Measurements from ENCODE around the gene PSTPIP1.

PSTPIP1 gene

GRCh38 chr15:77071305-77072223 is 76.6 kb downstream of the PSTPIP1 start:
- Histone ChIP-seq H3K9me3 (no peaks in the 10 kb centered on the region), H3K4me1 (ENCODE audit: control insufficient read depth in 1 of 2, insufficient read depth in 1 of 2, low read depth in 1 of 2, low read length in 1 of 2) (peaks cover 8 to 17% of the 10 kb centered on the region in 2 experiments), H3K27ac (peak overlapping the region; percentile 83), H3K4me3 (ENCODE audit: low read depth in 1 of 2, low read length in 1 of 2) (peak overlapping the region; percentile 72 to 83), H3K27me3 (peaks cover 10% of the 10 kb centered on the region), H3K36me3 (no peaks in the 10 kb centered on the region)
- TF ChIP-seq, protein P1, sequence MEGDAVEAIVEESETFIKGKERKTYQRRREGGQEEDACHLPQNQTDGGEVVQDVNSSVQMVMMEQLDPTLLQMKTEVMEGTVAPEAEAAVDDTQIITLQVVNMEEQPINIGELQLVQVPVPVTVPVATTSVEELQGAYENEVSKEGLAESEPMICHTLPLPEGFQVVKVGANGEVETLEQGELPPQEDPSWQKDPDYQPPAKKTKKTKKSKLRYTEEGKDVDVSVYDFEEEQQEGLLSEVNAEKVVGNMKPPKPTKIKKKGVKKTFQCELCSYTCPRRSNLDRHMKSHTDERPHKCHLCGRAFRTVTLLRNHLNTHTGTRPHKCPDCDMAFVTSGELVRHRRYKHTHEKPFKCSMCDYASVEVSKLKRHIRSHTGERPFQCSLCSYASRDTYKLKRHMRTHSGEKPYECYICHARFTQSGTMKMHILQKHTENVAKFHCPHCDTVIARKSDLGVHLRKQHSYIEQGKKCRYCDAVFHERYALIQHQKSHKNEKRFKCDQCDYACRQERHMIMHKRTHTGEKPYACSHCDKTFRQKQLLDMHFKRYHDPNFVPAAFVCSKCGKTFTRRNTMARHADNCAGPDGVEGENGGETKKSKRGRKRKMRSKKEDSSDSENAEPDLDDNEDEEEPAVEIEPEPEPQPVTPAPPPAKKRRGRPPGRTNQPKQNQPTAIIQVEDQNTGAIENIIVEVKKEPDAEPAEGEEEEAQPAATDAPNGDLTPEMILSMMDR (IDR thresholded peaks at IDR 0.05) = peak; percentile 2

DNA sequence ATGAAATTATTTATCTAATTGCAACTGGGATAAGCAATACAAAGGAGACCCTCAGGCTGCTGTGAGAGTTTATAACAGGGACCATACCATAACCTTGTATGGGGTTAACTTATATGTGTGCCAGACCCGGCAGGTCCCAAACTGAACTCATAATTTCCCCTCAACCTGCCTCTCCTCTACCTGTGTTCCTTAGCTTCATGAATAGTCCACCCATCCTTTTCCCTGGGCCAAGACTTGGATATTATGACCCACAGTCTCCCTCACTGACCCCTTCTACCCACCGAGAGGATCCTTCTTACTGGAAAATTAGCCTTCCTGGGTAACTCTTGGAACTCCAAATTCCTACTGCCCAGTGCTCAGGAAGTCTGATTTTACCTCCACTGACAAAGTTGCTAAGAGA is 79.4 kb downstream of the PSTPIP1 start:
- Histone ChIP-seq H3K4me3 (ENCODE audit: low read depth in 1 of 2, low read length in 1 of 2) (no peak overlapping the region), H3K4me1 (ENCODE audit: control insufficient read depth in 1 of 2, insufficient read depth in 1 of 2, low read depth in 1 of 2, low read length in 1 of 2) (peaks cover 21 to 32% of the 10 kb centered on the region in 2 experiments), H3K27me3 (peaks cover 10% of the 10 kb centered on the region), H3K9me3 (no peaks in the 10 kb centered on the region), H3K27ac (no peak overlapping the region), H3K36me3 (no peaks in the 10 kb centered on the region)
- TF ChIP-seq, protein P1 (IDR thresholded peaks at IDR 0.05) = no peak

GRCh38 chr15:77075528-77075927 is 80.6 kb downstream of the PSTPIP1 start:
- TF ChIP-seq, protein P1 (IDR thresholded peaks at IDR 0.05) = no peak
- no peaks in the 10 kb centered on the region for H3K36me3 ChIP-seq
- H3K27ac ChIP-seq = no peak overlapping the region
- H3K4me1 ChIP-seq (ENCODE audit: control insufficient read depth in 1 of 2, insufficient read depth in 1 of 2, low read depth in 1 of 2, low read length in 1 of 2) = peaks cover 18 to 27% of the 10 kb centered on the region in 2 experiments
- H3K27me3 ChIP-seq = no peaks in the 10 kb centered on the region
- no peak overlapping the region for H3K4me3 ChIP-seq (ENCODE audit: low read depth in 1 of 2, low read length in 1 of 2)
- H3K9me3 ChIP-seq = no peaks in the 10 kb centered on the region

- Histone ChIP-seq H3K4me3 (ENCODE audit: low read depth in 1 of 2, low read length in 1 of 2) (no peak overlapping the region), H3K27me3 (no peaks in the 10 kb centered on the region), H3K27ac (no peak overlapping the region), H3K36me3 (no peaks in the 10 kb centered on the region), H3K4me1 (ENCODE audit: control insufficient read depth in 1 of 2, insufficient read depth in 1 of 2, low read depth in 1 of 2, low read length in 1 of 2) (peaks cover 18 to 22% of the 10 kb centered on the region in 2 experiments), H3K9me3 (no peaks in the 10 kb centered on the region)
- TF ChIP-seq, protein P1 (IDR thresholded peaks at IDR 0.05) = no peak
These were observed 81.5 kb downstream of the PSTPIP1 start for GRCh38 chr15:77076323-77076915.

DNA sequence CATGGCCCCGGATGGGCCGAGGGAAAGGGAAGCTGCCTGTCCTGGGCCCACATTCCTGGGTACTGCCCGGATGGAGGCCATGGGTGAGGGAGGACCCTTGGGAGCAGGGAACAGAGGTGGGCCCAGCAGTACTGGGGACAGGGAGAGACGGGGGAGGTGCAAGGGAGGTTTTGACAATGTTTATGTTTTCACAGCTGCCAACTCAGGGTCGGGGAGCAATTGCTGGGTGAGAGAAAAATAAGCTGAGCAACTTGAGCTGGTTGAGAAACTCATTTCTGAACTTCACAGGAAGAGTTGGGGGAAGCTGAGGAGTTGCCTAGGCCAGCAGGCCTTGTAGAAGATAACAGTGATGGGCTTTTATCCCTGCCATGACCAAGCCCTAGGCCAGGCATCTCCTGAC is 87.0 kb downstream of the PSTPIP1 start:
- no peaks in the 10 kb centered on the region for H3K27me3 ChIP-seq
- no peaks in the 10 kb centered on the region for H3K36me3 ChIP-seq
- peaks cover 45 to 57% of the 10 kb centered on the region in 2 experiments for H3K4me1 ChIP-seq (ENCODE audit: control insufficient read depth in 1 of 2, insufficient read depth in 1 of 2, low read depth in 1 of 2, low read length in 1 of 2)
- peak overlapping the region; percentile 62 for H3K27ac ChIP-seq
- TF ChIP-seq, protein P1 (IDR thresholded peaks at IDR 0.05) = no peak
- no peaks in the 10 kb centered on the region for H3K9me3 ChIP-seq
- H3K4me3 ChIP-seq (ENCODE audit: low read depth in 1 of 2, low read length in 1 of 2) = no peak overlapping the region
